Neutrophil (primary cell): ENCODE measurements around the gene DISC1.

ENCODE experiments used
- H3K27ac ChIP-seq: fragments of 200-600 bp; sonication (generic); 2 replicates; pipeline ENCODE4 v1.5.1; 2016; ENCODE audit warnings: mild to moderate bottlenecking, moderate library complexity
- H3K27me3 ChIP-seq: fragments of 200-600 bp; sonication (generic); 2 replicates; pipeline ENCODE4 v1.6.0; 2016; ENCODE audit warnings: mild to moderate bottlenecking
- H3K36me3 ChIP-seq: fragments of 200-600 bp; sonication (generic); 2 replicates; pipeline ENCODE4 v1.5.1; 2017
- H3K4me1 ChIP-seq, 2 experiments: fragments of 200-600 bp in 1 of 2; sonication (generic) in 1 of 2; 1 replicate in 1 of 2; 2 replicates in 1 of 2; pipeline versions ENCODE4 v1.5.1 to v1.6.1; 2013 to 2016; ENCODE audit warnings: low read depth in 1 of 2, low read length in 1 of 2, mild to moderate bottlenecking in 1 of 2, moderate library complexity in 1 of 2; ENCODE audit not compliant: control insufficient read depth in 1 of 2, insufficient read depth in 1 of 2
- H3K4me3 ChIP-seq, 2 experiments: fragments of 200-600 bp in 1 of 2; sonication (generic) in 1 of 2; 1 replicate in 1 of 2; 2 replicates in 1 of 2; pipeline ENCODE4 v1.5.1; 2013 to 2016; ENCODE audit warnings: low read depth in 1 of 2, low read length in 1 of 2, mild to moderate bottlenecking in 1 of 2, moderate library complexity in 1 of 2
- H3K9me3 ChIP-seq: fragments of 200-600 bp; sonication (generic); 2 replicates; pipeline ENCODE4 v1.5.1; 2016
- TF ChIP-seq, protein P1 (sequence below): fragments of 200-600 bp; sonication (generic); IDR thresholded peaks from 2 replicates; pipeline ENCODE4 v1.5.1; 2016; ENCODE audit warnings: antibody characterized with exemption

DISC1 gene

DNA sequence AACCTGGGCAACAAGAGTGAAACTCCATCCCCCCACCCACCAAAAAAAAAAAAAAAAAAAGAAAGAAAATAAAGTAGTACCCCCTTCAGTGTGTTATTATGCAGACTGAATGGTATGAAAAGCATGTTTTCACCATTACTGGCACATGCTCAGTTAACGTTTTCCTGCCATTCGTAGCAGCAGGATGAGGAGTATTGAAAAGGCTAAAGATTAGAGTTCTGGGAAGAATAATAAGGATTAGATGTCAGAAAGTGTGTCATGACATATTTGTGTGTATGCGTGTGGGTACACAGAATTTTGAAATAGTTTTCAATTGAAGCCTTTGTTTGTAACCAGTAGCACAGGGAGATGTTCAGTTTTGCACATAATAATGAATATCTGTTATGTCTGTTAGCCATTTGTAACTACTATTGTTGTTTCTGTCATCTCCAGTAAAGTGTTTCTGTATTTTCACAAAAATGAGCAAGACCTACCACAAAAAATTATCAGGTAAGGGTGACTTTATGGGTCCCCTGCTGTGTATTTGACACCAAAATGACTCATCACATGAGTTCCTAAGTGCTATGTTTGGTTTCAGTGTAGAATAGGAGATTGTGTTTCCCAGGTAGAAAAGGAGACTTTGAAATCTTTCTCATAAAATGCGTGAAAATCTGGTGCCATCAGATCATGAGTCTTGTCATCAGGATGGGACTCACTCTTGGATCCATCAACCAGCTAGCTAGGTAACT is 358.9 kb downstream of the DISC1 start:
- no peaks in the 10 kb centered on the region for H3K4me1 ChIP-seq
- H3K27me3 ChIP-seq: no peaks in the 10 kb centered on the region
- no peak overlapping the region for H3K27ac ChIP-seq
- TF ChIP-seq, protein P1, sequence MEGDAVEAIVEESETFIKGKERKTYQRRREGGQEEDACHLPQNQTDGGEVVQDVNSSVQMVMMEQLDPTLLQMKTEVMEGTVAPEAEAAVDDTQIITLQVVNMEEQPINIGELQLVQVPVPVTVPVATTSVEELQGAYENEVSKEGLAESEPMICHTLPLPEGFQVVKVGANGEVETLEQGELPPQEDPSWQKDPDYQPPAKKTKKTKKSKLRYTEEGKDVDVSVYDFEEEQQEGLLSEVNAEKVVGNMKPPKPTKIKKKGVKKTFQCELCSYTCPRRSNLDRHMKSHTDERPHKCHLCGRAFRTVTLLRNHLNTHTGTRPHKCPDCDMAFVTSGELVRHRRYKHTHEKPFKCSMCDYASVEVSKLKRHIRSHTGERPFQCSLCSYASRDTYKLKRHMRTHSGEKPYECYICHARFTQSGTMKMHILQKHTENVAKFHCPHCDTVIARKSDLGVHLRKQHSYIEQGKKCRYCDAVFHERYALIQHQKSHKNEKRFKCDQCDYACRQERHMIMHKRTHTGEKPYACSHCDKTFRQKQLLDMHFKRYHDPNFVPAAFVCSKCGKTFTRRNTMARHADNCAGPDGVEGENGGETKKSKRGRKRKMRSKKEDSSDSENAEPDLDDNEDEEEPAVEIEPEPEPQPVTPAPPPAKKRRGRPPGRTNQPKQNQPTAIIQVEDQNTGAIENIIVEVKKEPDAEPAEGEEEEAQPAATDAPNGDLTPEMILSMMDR: no peak
- no peak overlapping the region for H3K4me3 ChIP-seq
- H3K9me3 ChIP-seq: no peaks in the 10 kb centered on the region
- H3K36me3 ChIP-seq: no peaks in the 10 kb centered on the region

DNA sequence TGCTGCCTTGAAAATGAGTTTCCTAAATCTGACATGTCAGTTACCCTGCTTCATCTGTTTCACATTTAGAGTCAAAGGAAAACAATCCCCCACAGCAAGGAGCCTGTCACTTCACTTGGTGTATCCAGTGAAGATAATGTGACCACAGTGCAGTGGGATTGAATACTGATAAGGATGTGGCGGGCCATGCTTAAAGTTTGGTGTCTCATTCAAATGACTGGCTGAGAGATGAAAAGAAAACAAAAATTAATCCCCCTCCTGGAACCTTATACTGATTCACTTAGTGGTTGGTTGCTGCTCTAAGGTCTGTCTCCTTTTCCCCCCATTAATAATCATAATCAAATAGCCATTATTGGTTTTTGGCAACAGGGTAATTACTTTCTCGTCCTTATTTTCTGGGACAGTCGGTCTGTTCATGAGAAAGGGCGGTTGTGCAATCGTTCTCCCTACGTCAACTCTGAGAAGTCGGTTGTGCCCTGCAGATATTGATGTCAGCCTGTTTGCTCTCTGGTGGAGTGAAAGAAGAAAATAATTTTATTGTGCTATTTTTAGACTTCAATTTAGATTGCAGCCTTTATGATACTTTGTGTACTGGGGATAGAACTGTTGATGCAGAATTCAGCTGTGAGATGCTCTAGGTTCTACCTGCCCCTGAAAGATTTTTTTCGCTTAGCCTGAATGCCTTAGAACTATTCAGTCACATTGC is 360.2 kb downstream of the DISC1 start:
- TF ChIP-seq, protein P1: no peak
- H3K27ac ChIP-seq: no peak overlapping the region

GRCh38 chr1:231990388-231990787 is 363.8 kb downstream of the DISC1 start:
- no peaks in the 10 kb centered on the region for H3K4me1 ChIP-seq
- TF ChIP-seq, protein P1: no peak
- no peaks in the 10 kb centered on the region for H3K36me3 ChIP-seq
- H3K4me3 ChIP-seq: no peak overlapping the region
- H3K27ac ChIP-seq: no peak overlapping the region
- no peaks in the 10 kb centered on the region for H3K9me3 ChIP-seq
- no peaks in the 10 kb centered on the region for H3K27me3 ChIP-seq

More for the DNA sequence above, 360.2 kb downstream of the DISC1 start:
- Histone ChIP-seq H3K4me1 (no peaks in the 10 kb centered on the region), H3K4me3 (no peak overlapping the region), H3K27me3 (no peaks in the 10 kb centered on the region), H3K36me3 (no peaks in the 10 kb centered on the region), H3K9me3 (no peaks in the 10 kb centered on the region)

DNA sequence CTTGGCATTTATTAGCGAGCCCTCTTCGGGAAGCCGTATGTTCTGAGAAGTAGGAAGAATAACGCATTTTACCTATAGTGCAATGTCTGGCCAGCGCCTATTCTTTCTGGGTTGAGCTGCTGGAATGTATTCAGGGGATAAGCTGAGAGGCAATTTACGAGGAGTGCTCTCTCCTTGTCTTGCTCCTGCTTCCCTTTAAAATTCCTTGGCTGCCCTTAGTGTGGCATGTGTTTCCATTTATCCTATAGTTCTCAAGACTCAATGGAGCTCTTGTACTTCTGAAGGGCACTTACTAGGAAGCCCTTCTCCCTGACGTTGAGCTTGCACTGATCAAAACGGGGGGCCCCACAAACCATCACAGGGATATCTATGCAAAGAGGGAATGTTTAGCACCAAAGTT is 364.6 kb downstream of the DISC1 start:
- Histone ChIP-seq H3K9me3 (no peaks in the 10 kb centered on the region), H3K4me3 (no peak overlapping the region), H3K27ac (no peak overlapping the region), H3K27me3 (no peaks in the 10 kb centered on the region), H3K36me3 (no peaks in the 10 kb centered on the region), H3K4me1 (no peaks in the 10 kb centered on the region)
- TF ChIP-seq, protein P1: no peak

DNA sequence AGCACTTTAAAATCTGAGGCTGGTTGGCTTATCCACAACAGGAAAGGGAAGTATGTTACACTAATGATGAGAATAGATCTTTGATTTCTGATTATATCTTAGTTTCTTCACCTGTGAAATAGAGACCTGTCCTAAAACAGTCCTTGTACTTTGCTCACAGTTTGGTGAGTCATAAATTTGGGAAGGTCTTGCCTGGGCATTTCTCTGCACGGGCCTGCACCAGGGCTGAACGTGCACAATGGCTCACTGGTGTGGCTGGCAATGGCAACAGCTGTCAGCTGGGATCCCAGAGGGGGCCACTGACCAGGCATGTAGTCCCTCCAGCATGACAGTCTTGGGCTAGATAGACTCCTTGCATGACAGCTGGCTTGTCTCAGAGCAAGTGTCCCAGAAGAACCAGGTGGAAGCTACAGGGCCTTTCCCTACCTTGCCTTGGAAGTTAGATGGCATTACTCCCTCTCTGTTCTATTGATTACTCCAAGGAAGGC is 367.4 kb downstream of the DISC1 start:
- Histone ChIP-seq H3K4me1 (no peaks in the 10 kb centered on the region), H3K27me3 (no peaks in the 10 kb centered on the region), H3K36me3 (no peaks in the 10 kb centered on the region), H3K27ac (no peak overlapping the region), H3K9me3 (no peaks in the 10 kb centered on the region), H3K4me3 (no peak overlapping the region)
- TF ChIP-seq, protein P1: no peak
